Gastroesophageal sphincter (tissue), 3 donors: ENCODE data around the gene RIPOR2.

Experiments
- POLR2A ChIP-seq, 2 donors: fragments of 450-650 bp; IDR thresholded peaks; one replicate each; pipeline ENCODE4 v1.6.1; 2017; ENCODE audit warnings: antibody characterized with exemption in 2 of 2, mild to moderate bottlenecking in 2 of 2, moderate library complexity in 1 of 2
- POLR2AphosphoS5 ChIP-seq: sonication (generic); formaldehyde crosslinking; IDR thresholded peaks from one replicate; pipeline ENCODE4 v1.6.1; 2017; ENCODE audit warnings: antibody characterized with exemption
- TF ChIP-seq, protein P1 (sequence below), 4 experiments: fragments of 200-600 bp in 2 of 4; fragments of 450-650 bp in 2 of 4; sonication (generic) in 1 of 4; IDR thresholded peaks; one replicate each; pipeline ENCODE4 v1.5.1; 2017 to 2019; ENCODE audit warnings: antibody characterized with exemption in 4 of 4, mild to moderate bottlenecking in 2 of 4, moderate library complexity in 2 of 4

DNA sequence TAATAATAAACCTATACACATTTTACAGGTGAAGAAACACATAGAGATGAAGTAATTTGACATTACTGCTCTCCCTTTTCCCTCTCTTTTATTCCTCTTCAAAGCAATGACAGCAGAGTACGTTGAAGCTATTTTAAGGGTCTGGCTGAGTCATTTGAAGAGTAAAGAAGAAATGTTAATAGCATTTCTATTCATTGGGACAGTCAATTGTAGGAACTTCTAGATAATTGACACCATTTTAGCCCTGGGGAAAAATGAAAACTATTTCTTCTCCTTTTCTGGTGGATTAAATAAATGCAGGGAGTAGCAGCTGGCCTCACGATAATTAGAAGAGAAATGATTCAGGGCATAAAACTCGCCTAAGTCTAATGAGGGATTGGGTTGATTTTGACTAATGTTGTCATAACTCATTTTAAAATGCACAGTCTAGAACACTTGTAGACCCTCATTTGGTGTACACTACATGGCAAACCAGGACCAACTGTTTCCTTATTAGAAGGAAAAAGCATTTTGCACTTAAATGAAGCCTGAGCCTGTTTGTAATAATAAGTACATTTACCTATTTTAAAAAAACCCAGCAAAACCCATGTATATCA lies 48.1 kb downstream of the RIPOR2 start:
- TF ChIP-seq, protein P1, sequence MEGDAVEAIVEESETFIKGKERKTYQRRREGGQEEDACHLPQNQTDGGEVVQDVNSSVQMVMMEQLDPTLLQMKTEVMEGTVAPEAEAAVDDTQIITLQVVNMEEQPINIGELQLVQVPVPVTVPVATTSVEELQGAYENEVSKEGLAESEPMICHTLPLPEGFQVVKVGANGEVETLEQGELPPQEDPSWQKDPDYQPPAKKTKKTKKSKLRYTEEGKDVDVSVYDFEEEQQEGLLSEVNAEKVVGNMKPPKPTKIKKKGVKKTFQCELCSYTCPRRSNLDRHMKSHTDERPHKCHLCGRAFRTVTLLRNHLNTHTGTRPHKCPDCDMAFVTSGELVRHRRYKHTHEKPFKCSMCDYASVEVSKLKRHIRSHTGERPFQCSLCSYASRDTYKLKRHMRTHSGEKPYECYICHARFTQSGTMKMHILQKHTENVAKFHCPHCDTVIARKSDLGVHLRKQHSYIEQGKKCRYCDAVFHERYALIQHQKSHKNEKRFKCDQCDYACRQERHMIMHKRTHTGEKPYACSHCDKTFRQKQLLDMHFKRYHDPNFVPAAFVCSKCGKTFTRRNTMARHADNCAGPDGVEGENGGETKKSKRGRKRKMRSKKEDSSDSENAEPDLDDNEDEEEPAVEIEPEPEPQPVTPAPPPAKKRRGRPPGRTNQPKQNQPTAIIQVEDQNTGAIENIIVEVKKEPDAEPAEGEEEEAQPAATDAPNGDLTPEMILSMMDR (IDR thresholded peaks at IDR 0.05) = no peak
- TF ChIP-seq POLR2AphosphoS5 (no peak), POLR2A (IDR thresholded peaks at IDR 0.05) (no peak)
